B cell (primary cell): Measurements from ENCODE around the gene CALD1. TPM values are rescaled to one million over a fixed set of nuclear protein-coding genes. Genes with fewer than 3 reads are reported as not detected.

Experiments
- ATAC-seq: fragments of 200-7000 bp; cut with Tn5 transposase; one replicate; pipeline ENCODE4 v1.10.0; 2021; ENCODE audit warnings: low read depth, mild to moderate bottlenecking, moderate number of reproducible peaks, moderate library complexity
- CTCF ChIA-PET: fragments of 350-600 bp; sonication (Branson Sonifier 250); formaldehyde crosslinking; loops from one replicate; lab custom pipeline; 2021; ENCODE audit warnings: antibody characterized with exemption, inconsistent platforms; lab: Charles Lee
- POLR2A ChIA-PET: fragments of 350-600 bp; sonication (Branson Sonifier 250); formaldehyde crosslinking; loops from one replicate; lab custom pipeline; 2021; ENCODE audit warnings: antibody characterized with exemption; lab: Charles Lee
- DNase-seq: peaks from one replicate; pipeline ENCODE4 v3.0.0; 2013
- H2AFZ ChIP-seq: 2 replicates; pipeline ENCODE4 v1.6.1; 2012; ENCODE audit warnings: mild to moderate bottlenecking, low read depth, low read length; ENCODE audit not compliant: insufficient read depth, poor library complexity, severe bottlenecking
- H3K27ac ChIP-seq, 2 donors: 1 replicate in 1 of 2; 2 replicates in 1 of 2; pipeline ENCODE4 v1.5.1; 2012 to 2013; ENCODE audit warnings: low read length in 2 of 2, mild to moderate bottlenecking in 2 of 2, moderate library complexity in 1 of 2
- H3K27me3 ChIP-seq, 4 experiments: fragments of 200-600 bp in 1 of 4; sonication (generic) in 1 of 4; replicated peaks in 1 of 4; 1 replicate in 2 of 4; 2 replicates in 2 of 4; pipeline versions ENCODE4 v1.6.1 to v1.7.0; 2013 to 2016; ENCODE audit warnings: low read length in 3 of 4, mild to moderate bottlenecking in 2 of 4, mixed read lengths in 1 of 4, moderate library complexity in 1 of 4; ENCODE audit not compliant: insufficient read depth in 4 of 4, control insufficient read depth in 3 of 4; ENCODE audit errors: control extremely low read depth in 1 of 4
- H3K36me3 ChIP-seq, 2 experiments: replicated peaks in 1 of 2; 1 replicate in 1 of 2; 2 replicates in 1 of 2; pipeline versions ENCODE4 v1.6.1 to v1.7.1; 2013; ENCODE audit warnings: low read length in 1 of 2; ENCODE audit not compliant: insufficient read depth in 2 of 2, control insufficient read depth in 1 of 2; ENCODE audit errors: control extremely low read depth in 1 of 2, extremely low read depth in 1 of 2
- H3K4me1 ChIP-seq, 2 donors: fragments of 200-600 bp in 1 of 2; sonication (generic) in 1 of 2; 1 replicate in 1 of 2; 2 replicates in 1 of 2; pipeline versions ENCODE4 v1.5.1 to v1.6.1; 2013 to 2017; ENCODE audit warnings: low read length in 2 of 2; ENCODE audit not compliant: control insufficient read depth in 2 of 2, insufficient read depth in 2 of 2
- H3K4me2 ChIP-seq: replicated peaks from 2 replicates; pipeline ENCODE3; 2012; ENCODE audit warnings: mild to moderate bottlenecking, low read depth, low read length; ENCODE audit not compliant: poor library complexity, severe bottlenecking
- H3K4me3 ChIP-seq, 5 experiments: fragments of 200-600 bp in 1 of 5; sonication (generic) in 1 of 5; 1 replicate in 3 of 5; 2 replicates in 2 of 5; pipeline versions ENCODE4 v1.5.1 to v1.7.0; 2011 to 2016; ENCODE audit warnings: low read length in 4 of 5, mild to moderate bottlenecking in 4 of 5, low read depth in 2 of 5, control low read depth in 1 of 5, moderate library complexity in 1 of 5; ENCODE audit not compliant: insufficient read depth in 1 of 5; ENCODE audit errors: control extremely low read depth in 1 of 5, extremely low read depth in 1 of 5
- H3K79me2 ChIP-seq: fragments of 200-600 bp; sonication (generic); one replicate; pipeline ENCODE4 v1.6.0; 2016; ENCODE audit warnings: low read length; ENCODE audit not compliant: control insufficient read depth, insufficient read depth
- H3K9ac ChIP-seq: fragments of 200-600 bp; sonication (generic); 2 replicates; pipeline ENCODE4 v1.6.1; 2017; ENCODE audit warnings: mild to moderate bottlenecking, low read length, moderate library complexity
- H3K9me3 ChIP-seq, 3 donors: one replicate each; pipeline versions ENCODE4 v1.6.1 to v1.7.1; 2013; ENCODE audit warnings: low read length in 2 of 3; ENCODE audit not compliant: control insufficient read depth in 2 of 3, insufficient read depth in 1 of 3; ENCODE audit errors: control extremely low read depth in 1 of 3
- H4K20me1 ChIP-seq: 2 replicates; pipeline ENCODE4 v1.6.0; 2012; ENCODE audit warnings: mild to moderate bottlenecking, low read length; ENCODE audit not compliant: insufficient read depth, control insufficient read depth, poor library complexity, severe bottlenecking
- H3K27ac Mint-ChIP-seq: one replicate; pipeline ENCODE4 v1.8.0; 2021; ENCODE audit warnings: mixed read lengths
- H3K27me3 Mint-ChIP-seq: one replicate; pipeline ENCODE4 v1.8.0; 2021; ENCODE audit warnings: mixed read lengths
- H3K4me1 Mint-ChIP-seq: one replicate; pipeline ENCODE4 v1.8.0; 2021; ENCODE audit warnings: mixed read lengths
- H3K4me3 Mint-ChIP-seq: one replicate; pipeline ENCODE4 v1.8.0; 2021; ENCODE audit warnings: mixed read lengths
- H3K9me3 Mint-ChIP-seq: one replicate; pipeline ENCODE4 v1.8.0; 2022; ENCODE audit warnings: mixed read lengths; ENCODE audit not compliant: insufficient read depth
- CTCF ChIP-seq: fragments of 200-600 bp; IDR thresholded peaks from one replicate; pipeline ENCODE4 v1.8.0; 2022; ENCODE audit warnings: antibody characterized with exemption, mild to moderate bottlenecking
- EZH2 ChIP-seq: IDR thresholded peaks from 2 replicates; pipeline ENCODE4 v1.6.1; 2012; ENCODE audit warnings: borderline replicate concordance, low read depth, mild to moderate bottlenecking, moderate library complexity, low read length; ENCODE audit not compliant: insufficient read depth, poor library complexity, severe bottlenecking
- WGBS: methylation state at CpG from one replicate; pipeline ENCODE4 v1.1.5; 2013; ENCODE audit warnings: missing lambda C conversion rate; ENCODE audit not compliant: insufficient coverage; 5-methylcytosine and 5-hydroxymethylcytosine counted together
- intact Hi-C: fragments of 100-400 bp; cut with micrococcal nuclease; formaldehyde crosslinking; loops from one replicate; pipeline ENCODE4 v1.10.0; 2022
- polyA plus RNA-seq: library from polyadenylated mRNA; depleted of rRNA; stranded (reverse); fragments of >200 nt; gene quantifications from 2 replicates; pipeline ENCODE4 v1.2.3, GENCODE V29; 2012
- total RNA-seq, 2 donors: library from RNA; stranded (reverse); fragments of 120-200 nt in 1 of 2; gene quantifications; 1 replicate in 1 of 2; 2 replicates in 1 of 2; pipeline versions ENCODE4 v1.2.3 to v1.2.4, GENCODE V29; 2013 to 2022

CALD1 gene
- total and polyA plus RNA-seq, 2 donors (not counting 1 experiment from before 2014, with no cell fraction given): 0.18 to 0.69 TPM

GRCh38 chr7:134818613-134819345 lies 39.3 kb downstream of the CALD1 start:
- no peaks in the 10 kb centered on the region for H3K27me3 ChIP-seq
- H2AFZ ChIP-seq: no peak overlapping the region
- H3K9ac ChIP-seq: no peak overlapping the region
- no peaks in the 10 kb centered on the region for H4K20me1 ChIP-seq
- H3K27me3 Mint-ChIP-seq: peaks cover 4% of the 10 kb centered on the region
- H3K79me2 ChIP-seq: no peaks in the 10 kb centered on the region
- H3K4me3 Mint-ChIP-seq: no peak overlapping the region
- H3K4me1 ChIP-seq: no peaks in the 10 kb centered on the region
- no peak overlapping the region for H3K4me3 ChIP-seq
- TF ChIP-seq CTCF (no peak), EZH2 (no peak)
- no peaks in the 10 kb centered on the region for H3K36me3 ChIP-seq
- H3K27ac Mint-ChIP-seq: no peak overlapping the region
- H3K27ac ChIP-seq: no peak overlapping the region
- WGBS: 97% methylated on average over 8 of the region's 9 CpGs
- ATAC-seq (no peak), DNase-seq (no peak)
- CTCF ChIA-PET: no interaction called here
- H3K4me1 Mint-ChIP-seq: no peaks in the 10 kb centered on the region
- H3K4me2 ChIP-seq: no peak overlapping the region
- POLR2A ChIA-PET: no interaction called here
- no peaks in the 10 kb centered on the region for H3K9me3 Mint-ChIP-seq
- H3K9me3 ChIP-seq: no peaks in the 10 kb centered on the region
- intact Hi-C loops: no loop called here

GRCh38 chr7:134819401-134819800 lies 40.0 kb downstream of the CALD1 start:
- DNase-seq (no peak), ATAC-seq (no peak)
- no peaks in the 10 kb centered on the region for H4K20me1 ChIP-seq
- H3K4me2 ChIP-seq: no peak overlapping the region
- H3K27ac Mint-ChIP-seq: no peak overlapping the region
- H3K4me3 ChIP-seq: no peak overlapping the region
- CTCF ChIA-PET: interaction anchor here (0.6 kb wide), 1 partner anchor 121 kb away, joined by 3 read pairs; no protein-coding TSS in a partner anchor
- no peaks in the 10 kb centered on the region for H3K4me1 Mint-ChIP-seq
- H3K4me3 Mint-ChIP-seq: no peak overlapping the region
- H3K27me3 Mint-ChIP-seq: peaks cover 4% of the 10 kb centered on the region
- H3K4me1 ChIP-seq: no peaks in the 10 kb centered on the region
- no peak overlapping the region for H3K9ac ChIP-seq
- H3K27me3 ChIP-seq: no peaks in the 10 kb centered on the region
- no peak overlapping the region for H2AFZ ChIP-seq
- no peaks in the 10 kb centered on the region for H3K36me3 ChIP-seq
- no peaks in the 10 kb centered on the region for H3K9me3 Mint-ChIP-seq
- H3K79me2 ChIP-seq: no peaks in the 10 kb centered on the region
- POLR2A ChIA-PET: no interaction called here
- 80% methylated on average over 1 of the region's 4 CpGs for whole genome bisulfite sequencing
- no peaks in the 10 kb centered on the region for H3K9me3 ChIP-seq
- TF ChIP-seq CTCF: no peak
- no peak for TF ChIP-seq EZH2
- intact Hi-C loops: no loop called here
- no peak overlapping the region for H3K27ac ChIP-seq
